B cell (primary cell): Measurements from ENCODE around the gene RAB11FIP3. TPM values are rescaled to one million over a fixed set of nuclear protein-coding genes. Genes with fewer than 3 reads are reported as not detected.
A peak's percentile ranks its signal among the peaks of the same experiment; 100 is the strongest.

Experiments used
- ATAC-seq: fragments of 200-7000 bp; cut with Tn5 transposase; one replicate; pipeline ENCODE4 v1.10.0; 2021; ENCODE audit warnings: low read depth, mild to moderate bottlenecking, moderate number of reproducible peaks, moderate library complexity
- CTCF ChIA-PET: fragments of 350-600 bp; sonication (Branson Sonifier 250); formaldehyde crosslinking; loops from one replicate; lab custom pipeline; 2021; ENCODE audit warnings: antibody characterized with exemption, inconsistent platforms; lab: Charles Lee
- POLR2A ChIA-PET: fragments of 350-600 bp; sonication (Branson Sonifier 250); formaldehyde crosslinking; loops from one replicate; lab custom pipeline; 2021; ENCODE audit warnings: antibody characterized with exemption; lab: Charles Lee
- DNase-seq: peaks from one replicate; pipeline ENCODE4 v3.0.0; 2013
- H2AFZ ChIP-seq: 2 replicates; pipeline ENCODE4 v1.6.1; 2012; ENCODE audit warnings: mild to moderate bottlenecking, low read depth, low read length; ENCODE audit not compliant: insufficient read depth, poor library complexity, severe bottlenecking
- H3K27ac ChIP-seq, 2 donors: 1 replicate in 1 of 2; 2 replicates in 1 of 2; pipeline ENCODE4 v1.5.1; 2012 to 2013; ENCODE audit warnings: low read length in 2 of 2, mild to moderate bottlenecking in 2 of 2, moderate library complexity in 1 of 2
- H3K27me3 ChIP-seq, 4 experiments: fragments of 200-600 bp in 1 of 4; sonication (generic) in 1 of 4; replicated peaks in 1 of 4; 1 replicate in 2 of 4; 2 replicates in 2 of 4; pipeline versions ENCODE4 v1.6.1 to v1.7.0; 2013 to 2016; ENCODE audit warnings: low read length in 3 of 4, mild to moderate bottlenecking in 2 of 4, mixed read lengths in 1 of 4, moderate library complexity in 1 of 4; ENCODE audit not compliant: insufficient read depth in 4 of 4, control insufficient read depth in 3 of 4; ENCODE audit errors: control extremely low read depth in 1 of 4
- H3K36me3 ChIP-seq, 2 experiments: replicated peaks in 1 of 2; 1 replicate in 1 of 2; 2 replicates in 1 of 2; pipeline versions ENCODE4 v1.6.1 to v1.7.1; 2013; ENCODE audit warnings: low read length in 1 of 2; ENCODE audit not compliant: insufficient read depth in 2 of 2, control insufficient read depth in 1 of 2; ENCODE audit errors: control extremely low read depth in 1 of 2, extremely low read depth in 1 of 2
- H3K4me1 ChIP-seq, 2 donors: fragments of 200-600 bp in 1 of 2; sonication (generic) in 1 of 2; 1 replicate in 1 of 2; 2 replicates in 1 of 2; pipeline versions ENCODE4 v1.5.1 to v1.6.1; 2013 to 2017; ENCODE audit warnings: low read length in 2 of 2; ENCODE audit not compliant: control insufficient read depth in 2 of 2, insufficient read depth in 2 of 2
- H3K4me2 ChIP-seq: replicated peaks from 2 replicates; pipeline ENCODE3; 2012; ENCODE audit warnings: mild to moderate bottlenecking, low read depth, low read length; ENCODE audit not compliant: poor library complexity, severe bottlenecking
- H3K4me3 ChIP-seq, 5 experiments: fragments of 200-600 bp in 1 of 5; sonication (generic) in 1 of 5; 1 replicate in 3 of 5; 2 replicates in 2 of 5; pipeline versions ENCODE4 v1.5.1 to v1.7.0; 2011 to 2016; ENCODE audit warnings: low read length in 4 of 5, mild to moderate bottlenecking in 4 of 5, low read depth in 2 of 5, control low read depth in 1 of 5, moderate library complexity in 1 of 5; ENCODE audit not compliant: insufficient read depth in 1 of 5; ENCODE audit errors: control extremely low read depth in 1 of 5, extremely low read depth in 1 of 5
- H3K79me2 ChIP-seq: fragments of 200-600 bp; sonication (generic); one replicate; pipeline ENCODE4 v1.6.0; 2016; ENCODE audit warnings: low read length; ENCODE audit not compliant: control insufficient read depth, insufficient read depth
- H3K9ac ChIP-seq: fragments of 200-600 bp; sonication (generic); 2 replicates; pipeline ENCODE4 v1.6.1; 2017; ENCODE audit warnings: mild to moderate bottlenecking, low read length, moderate library complexity
- H3K9me3 ChIP-seq, 3 donors: one replicate each; pipeline versions ENCODE4 v1.6.1 to v1.7.1; 2013; ENCODE audit warnings: low read length in 2 of 3; ENCODE audit not compliant: control insufficient read depth in 2 of 3, insufficient read depth in 1 of 3; ENCODE audit errors: control extremely low read depth in 1 of 3
- H4K20me1 ChIP-seq: 2 replicates; pipeline ENCODE4 v1.6.0; 2012; ENCODE audit warnings: mild to moderate bottlenecking, low read length; ENCODE audit not compliant: insufficient read depth, control insufficient read depth, poor library complexity, severe bottlenecking
- H3K27ac Mint-ChIP-seq: one replicate; pipeline ENCODE4 v1.8.0; 2021; ENCODE audit warnings: mixed read lengths
- H3K27me3 Mint-ChIP-seq: one replicate; pipeline ENCODE4 v1.8.0; 2021; ENCODE audit warnings: mixed read lengths
- H3K4me1 Mint-ChIP-seq: one replicate; pipeline ENCODE4 v1.8.0; 2021; ENCODE audit warnings: mixed read lengths
- H3K4me3 Mint-ChIP-seq: one replicate; pipeline ENCODE4 v1.8.0; 2021; ENCODE audit warnings: mixed read lengths
- H3K9me3 Mint-ChIP-seq: one replicate; pipeline ENCODE4 v1.8.0; 2022; ENCODE audit warnings: mixed read lengths; ENCODE audit not compliant: insufficient read depth
- CTCF ChIP-seq: fragments of 200-600 bp; IDR thresholded peaks from one replicate; pipeline ENCODE4 v1.8.0; 2022; ENCODE audit warnings: antibody characterized with exemption, mild to moderate bottlenecking
- EZH2 ChIP-seq: IDR thresholded peaks from 2 replicates; pipeline ENCODE4 v1.6.1; 2012; ENCODE audit warnings: borderline replicate concordance, low read depth, mild to moderate bottlenecking, moderate library complexity, low read length; ENCODE audit not compliant: insufficient read depth, poor library complexity, severe bottlenecking
- WGBS: methylation state at CpG from one replicate; pipeline ENCODE4 v1.1.5; 2013; ENCODE audit warnings: missing lambda C conversion rate; ENCODE audit not compliant: insufficient coverage; 5-methylcytosine and 5-hydroxymethylcytosine counted together
- intact Hi-C: fragments of 100-400 bp; cut with micrococcal nuclease; formaldehyde crosslinking; loops from one replicate; pipeline ENCODE4 v1.10.0; 2022
- polyA plus RNA-seq: library from polyadenylated mRNA; depleted of rRNA; stranded (reverse); fragments of >200 nt; gene quantifications from 2 replicates; pipeline ENCODE4 v1.2.3, GENCODE V29; 2012
- total RNA-seq, 2 donors: library from RNA; stranded (reverse); fragments of 120-200 nt in 1 of 2; gene quantifications; 1 replicate in 1 of 2; 2 replicates in 1 of 2; pipeline versions ENCODE4 v1.2.3 to v1.2.4, GENCODE V29; 2013 to 2022

The RAB11FIP3 gene
- total and polyA plus RNA-seq, 2 donors (not counting 1 experiment from before 2014, with no cell fraction given) = 24.3 to 57.2 TPM

DNA sequence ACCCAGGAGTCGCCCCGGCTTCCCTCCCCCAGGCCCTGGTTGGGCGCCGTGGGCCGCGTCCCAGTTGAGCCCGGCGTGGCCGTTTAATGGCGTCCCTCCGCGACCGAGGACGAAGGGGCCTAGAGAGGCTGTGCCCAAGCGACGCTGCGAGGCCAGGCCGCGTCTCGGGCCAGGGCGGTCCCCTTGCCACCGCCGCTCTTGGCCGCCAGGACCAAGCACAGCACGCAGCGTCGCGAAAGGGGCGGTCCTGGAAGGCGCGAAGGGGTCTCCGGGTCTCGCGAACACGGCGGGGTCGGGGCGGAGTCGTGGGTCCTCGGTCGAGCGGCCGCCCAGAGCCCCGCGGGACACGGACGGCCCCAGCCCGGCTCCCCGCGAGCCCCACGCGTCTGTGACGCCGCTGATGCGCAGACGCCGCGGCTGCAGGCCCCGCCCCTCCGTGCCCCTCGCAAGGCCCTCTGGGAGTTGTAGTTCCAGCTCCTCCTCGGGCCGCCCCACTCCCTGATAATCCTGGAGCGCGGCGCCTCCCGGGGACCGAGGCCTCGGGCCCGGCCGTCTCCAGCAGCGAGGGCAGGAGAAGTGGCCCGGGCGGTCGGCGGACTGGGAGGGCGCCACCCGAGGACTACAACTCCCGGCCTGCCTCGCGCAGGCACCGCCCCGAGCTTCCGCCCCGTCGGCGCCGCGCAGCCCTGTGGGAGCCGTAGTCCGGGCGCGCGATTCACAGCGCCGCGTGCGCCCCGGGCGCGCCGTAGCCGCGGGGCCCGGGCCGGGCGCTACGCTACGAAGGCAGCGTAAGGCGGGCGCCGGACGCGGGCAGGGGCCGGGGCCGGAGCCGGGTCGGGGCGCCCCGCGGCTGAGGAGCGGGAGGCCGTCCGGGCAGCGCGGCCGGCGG is 101.8 kb downstream of the RAB11FIP3 start, which contains the start of gene CAPN15:
Gene CAPN15, plus strand, starts transcription at position 698 of the 889 bp plus-strand sequence. CDS start 19,127 bp downstream, outside the sequence.
- H3K4me1 ChIP-seq = peaks cover 25 to 47% of the 10 kb centered on the region in 2 donors
- peaks cover 36% of the 10 kb centered on the region for H3K4me1 Mint-ChIP-seq
- peak within 1 kb of the TSS; percentile 89 for H3K4me3 Mint-ChIP-seq
- intact Hi-C loops = loop anchor here (1.0 to 5.0 kb wide), 6 partner anchors 42 to 174 kb away; partner anchors contain the start of genes AXIN1, PGAP6, PIGQ and RAB11FIP3
- TF ChIP-seq CTCF (peak; percentile 16), EZH2 (no peak)
- H2AFZ ChIP-seq = peak within 1 kb of the TSS; percentile 89
- H3K27ac Mint-ChIP-seq = peak within 1 kb of the TSS; percentile 88
- ChIA-PET POLR2A (interaction anchor here (0.6 to 1.3 kb wide), 6 partner anchors 40 to 192 kb away, joined by 3 to 11 read pairs (median 4); partner anchors contain the start of genes DECR2, NHLRC4, PGAP6 and STUB1), CTCF (no interaction called here)
- no peaks in the 10 kb centered on the region for H3K27me3 Mint-ChIP-seq
- H3K9me3 ChIP-seq = peaks cover 0 to 2% (median 0%) of the 10 kb centered on the region in 3 donors
- no peaks in the 10 kb centered on the region for H3K27me3 ChIP-seq
- H3K4me3 ChIP-seq = peak within 1 kb of the TSS; percentile 21 to 79 (median 77)
- H3K9me3 Mint-ChIP-seq = no peaks in the 10 kb centered on the region
- H3K79me2 ChIP-seq = peaks cover 53% of the 10 kb centered on the region
- H3K36me3 ChIP-seq = no peaks in the 10 kb centered on the region
- WGBS = under 1% methylated on average over 129 of the region's 129 CpGs
- H3K4me2 ChIP-seq = peak within 1 kb of the TSS; percentile 98
- ATAC-seq = peak; percentile 81
- peak; percentile 96 for DNase-seq
- peak within 1 kb of the TSS; percentile 88 to 96 for H3K27ac ChIP-seq
- H4K20me1 ChIP-seq = peaks cover 59% of the 10 kb centered on the region
- H3K9ac ChIP-seq = peak within 1 kb of the TSS; percentile 75
